ENCODE data around the gene QSOX2. TPM values are rescaled to one million over a fixed set of nuclear protein-coding genes. Genes with fewer than 3 reads are reported as not detected.

QSOX2 gene
- polyA plus RNA-seq, 3 donors = 16.6 to 19.0 (median 18.8) TPM

DNA sequence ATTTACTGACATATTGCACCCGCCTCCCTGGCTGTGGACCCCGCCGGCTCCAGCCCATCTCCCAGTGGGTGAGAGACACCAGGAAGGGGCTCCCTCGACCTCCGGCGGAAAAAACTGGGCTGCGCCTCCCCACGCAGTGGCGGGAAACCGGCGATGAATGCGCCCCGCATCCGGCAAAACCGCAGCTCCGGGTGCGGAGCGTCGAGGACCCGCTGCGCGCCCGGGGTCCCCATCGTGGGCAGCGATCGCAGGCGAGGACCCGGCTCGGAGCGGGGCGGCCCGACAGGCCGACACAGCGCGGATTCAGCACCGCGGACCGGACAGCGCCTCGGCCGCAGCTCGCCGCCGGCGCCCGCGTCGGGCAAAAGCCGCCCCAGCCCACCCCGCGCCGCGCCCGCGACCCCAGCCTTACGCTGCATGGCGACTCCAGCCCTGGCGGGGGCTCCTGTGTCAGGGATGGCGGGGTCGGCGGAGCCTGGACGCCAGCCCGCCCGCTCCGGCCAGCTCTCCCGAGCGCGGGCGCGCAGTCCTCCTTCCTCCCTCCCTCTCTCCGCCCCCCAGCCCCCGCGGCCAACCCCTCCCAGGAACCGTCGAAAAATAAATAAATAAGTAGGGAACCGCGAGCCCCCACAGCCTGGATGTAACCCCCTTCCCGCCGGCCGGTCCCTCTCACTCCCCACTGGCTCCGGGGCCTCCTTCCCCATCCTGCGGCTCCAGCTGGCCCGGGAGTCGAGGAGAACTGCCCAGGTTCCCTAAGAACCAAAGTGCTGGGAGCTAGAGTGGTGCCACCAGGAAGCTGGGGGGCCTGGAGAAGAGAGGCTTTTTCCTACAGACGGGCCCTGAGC, 43.8 kb downstream of the QSOX2 start:
- peak in 8 of 11 donors; percentile 24 to 55 (median 43) for DNase-seq (ENCODE audit: extremely low read depth in 1 of 11, low read depth in 9 of 11, low spot score in 4 of 11)

DNA sequence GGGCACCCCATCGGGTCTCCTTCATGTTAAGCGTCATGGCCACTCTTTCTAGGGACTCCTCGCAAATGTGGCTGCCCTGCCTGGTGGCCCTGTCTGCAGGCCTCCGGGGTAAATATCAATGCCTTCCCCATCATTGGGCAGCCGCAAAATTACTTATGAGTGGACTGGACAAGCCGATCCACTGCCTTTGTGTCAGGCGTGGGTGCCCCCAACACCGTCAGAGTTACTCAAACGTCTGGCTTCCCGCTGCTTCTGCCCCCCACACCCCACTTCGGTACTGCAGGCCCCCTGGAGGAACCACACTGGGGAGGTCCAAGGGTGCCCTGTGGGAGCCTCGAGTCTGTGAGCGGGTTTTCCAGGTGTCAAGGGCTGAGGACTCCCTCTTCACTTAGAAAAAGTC, 44.4 kb downstream of the QSOX2 start:
- no peak for DNase-seq (ENCODE audit: extremely low read depth in 1 of 11, low read depth in 9 of 11, low spot score in 4 of 11)

DNA sequence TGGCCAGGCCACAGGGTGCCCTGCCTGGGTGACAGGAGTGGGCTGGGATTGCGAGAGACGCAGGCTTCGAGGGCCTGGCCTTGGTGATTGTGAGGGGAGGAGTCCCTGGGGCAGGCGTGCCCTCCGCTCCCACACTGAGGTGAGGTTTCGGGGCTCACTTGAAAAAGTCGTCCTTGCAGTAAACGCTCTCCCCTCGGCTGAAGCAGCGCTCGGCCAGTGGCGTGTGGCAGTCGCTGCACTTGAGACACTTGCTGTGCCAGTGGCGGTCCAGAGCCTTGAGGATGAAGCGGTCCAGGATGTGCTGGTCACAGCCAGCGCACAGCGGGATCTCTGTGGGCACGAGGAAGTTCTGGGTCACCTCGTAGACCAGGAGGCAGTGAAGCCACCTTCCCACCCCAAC, 45.2 kb downstream of the QSOX2 start:
- DNase-seq (ENCODE audit: extremely low read depth in 1 of 11, low read depth in 9 of 11, low spot score in 4 of 11) = no peak

DNA sequence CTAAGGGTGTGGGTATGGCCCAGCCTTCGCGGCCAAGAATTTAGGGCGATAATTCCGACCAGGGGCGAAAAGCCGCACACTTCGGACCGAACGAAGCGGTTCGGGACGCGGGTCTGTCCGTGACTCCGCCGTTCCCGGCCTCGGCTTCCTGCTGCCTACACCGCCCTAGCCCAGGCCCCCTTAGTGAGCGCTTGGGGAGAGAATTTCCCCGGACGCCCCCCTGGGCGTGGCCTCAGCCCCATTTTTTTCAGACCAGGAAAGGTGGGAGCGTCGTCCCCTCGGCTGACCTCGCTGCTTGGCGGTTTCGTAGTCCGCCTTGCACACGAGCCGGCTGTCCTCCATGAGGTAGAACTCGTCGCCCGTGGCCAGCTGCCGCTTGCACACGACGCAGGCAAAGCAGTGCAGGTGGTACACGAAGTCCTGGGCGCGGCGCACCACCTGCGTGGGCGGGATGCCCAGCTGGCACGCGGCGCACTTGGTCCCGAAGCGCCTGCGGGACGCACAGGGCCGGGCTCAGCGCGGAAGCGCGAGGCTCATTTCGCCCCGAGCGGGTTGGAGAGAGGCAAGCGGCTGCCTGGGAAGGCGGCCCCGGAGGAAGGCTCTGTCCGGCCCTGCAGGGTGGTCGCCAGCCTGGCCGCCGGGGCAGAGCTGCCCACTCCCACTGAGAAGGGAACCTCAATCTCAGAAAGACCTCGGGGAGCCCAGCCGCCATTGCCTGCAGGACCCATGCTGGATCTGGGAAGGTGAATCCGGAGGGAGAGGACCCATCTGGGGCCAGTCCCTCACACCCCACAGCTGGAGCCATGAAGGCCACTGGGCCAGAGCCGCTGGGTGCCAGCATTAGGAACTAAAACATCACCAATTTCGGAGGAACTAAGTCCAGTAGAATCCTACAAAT, 46.0 kb downstream of the QSOX2 start:
- DNase-seq (ENCODE audit: extremely low read depth in 1 of 11, low read depth in 9 of 11, low spot score in 4 of 11) = no peak

DNA sequence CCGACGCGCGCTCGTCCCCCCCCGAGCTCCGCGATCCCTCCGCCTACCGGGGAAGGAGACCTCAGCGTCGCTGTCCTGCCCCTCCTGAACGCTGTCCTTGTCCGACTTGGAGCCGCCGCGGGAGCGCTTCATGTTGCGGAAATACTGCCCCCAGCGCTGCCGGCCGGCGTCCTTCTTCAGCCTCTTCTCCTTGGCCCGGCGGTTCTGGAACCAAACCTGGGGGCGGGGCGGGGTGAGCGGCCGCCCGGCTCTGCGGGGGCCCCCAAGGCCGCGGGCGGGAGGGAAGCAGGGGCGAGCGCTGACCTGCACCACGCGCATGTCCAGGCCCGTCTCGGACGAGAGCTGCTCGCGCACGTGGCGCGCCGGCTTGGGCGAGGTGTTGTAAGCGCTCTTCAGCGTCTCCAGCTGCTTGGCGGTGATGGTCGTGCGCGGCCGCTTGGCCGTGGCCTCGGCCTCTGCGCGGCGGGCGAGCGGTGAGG, 47.0 kb downstream of the QSOX2 start:
- DNase-seq (ENCODE audit: extremely low read depth in 1 of 11, low read depth in 9 of 11, low spot score in 4 of 11) = no peak

DNA sequence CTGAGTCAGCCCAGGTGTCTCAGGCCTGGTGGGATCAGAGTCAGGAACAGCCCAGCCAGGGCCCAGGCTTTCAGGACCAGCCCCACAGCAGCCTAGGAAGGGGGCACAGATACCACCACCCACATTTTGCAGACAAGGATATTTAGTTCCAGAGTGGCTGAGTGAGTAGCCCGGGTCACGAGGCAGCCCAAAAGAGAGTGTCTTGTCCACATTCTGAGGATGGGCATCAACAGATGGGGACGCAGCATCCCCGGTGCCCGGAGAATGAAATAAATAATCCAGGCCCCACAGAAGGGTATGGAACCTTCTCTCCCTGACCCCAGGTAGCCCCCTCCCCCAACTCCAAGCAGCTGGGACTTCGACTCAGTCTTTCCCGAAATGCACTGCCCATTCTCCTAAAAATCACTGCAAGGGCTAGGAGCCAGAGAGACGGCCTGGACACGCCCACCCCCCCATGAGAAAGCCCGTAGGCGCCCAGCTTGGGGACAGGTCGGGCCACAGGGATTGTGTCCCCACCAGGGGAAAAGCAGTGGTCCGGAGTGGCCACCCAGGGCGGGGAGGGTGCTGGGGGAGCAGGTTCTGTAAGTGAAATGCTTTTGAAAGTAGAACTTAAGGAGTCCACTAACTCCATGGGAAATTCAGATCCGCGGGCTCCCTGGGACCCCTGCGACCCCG, 47.5 kb downstream of the QSOX2 start:
- no peak for DNase-seq (ENCODE audit: extremely low read depth in 1 of 11, low read depth in 9 of 11, low spot score in 4 of 11)

DNA sequence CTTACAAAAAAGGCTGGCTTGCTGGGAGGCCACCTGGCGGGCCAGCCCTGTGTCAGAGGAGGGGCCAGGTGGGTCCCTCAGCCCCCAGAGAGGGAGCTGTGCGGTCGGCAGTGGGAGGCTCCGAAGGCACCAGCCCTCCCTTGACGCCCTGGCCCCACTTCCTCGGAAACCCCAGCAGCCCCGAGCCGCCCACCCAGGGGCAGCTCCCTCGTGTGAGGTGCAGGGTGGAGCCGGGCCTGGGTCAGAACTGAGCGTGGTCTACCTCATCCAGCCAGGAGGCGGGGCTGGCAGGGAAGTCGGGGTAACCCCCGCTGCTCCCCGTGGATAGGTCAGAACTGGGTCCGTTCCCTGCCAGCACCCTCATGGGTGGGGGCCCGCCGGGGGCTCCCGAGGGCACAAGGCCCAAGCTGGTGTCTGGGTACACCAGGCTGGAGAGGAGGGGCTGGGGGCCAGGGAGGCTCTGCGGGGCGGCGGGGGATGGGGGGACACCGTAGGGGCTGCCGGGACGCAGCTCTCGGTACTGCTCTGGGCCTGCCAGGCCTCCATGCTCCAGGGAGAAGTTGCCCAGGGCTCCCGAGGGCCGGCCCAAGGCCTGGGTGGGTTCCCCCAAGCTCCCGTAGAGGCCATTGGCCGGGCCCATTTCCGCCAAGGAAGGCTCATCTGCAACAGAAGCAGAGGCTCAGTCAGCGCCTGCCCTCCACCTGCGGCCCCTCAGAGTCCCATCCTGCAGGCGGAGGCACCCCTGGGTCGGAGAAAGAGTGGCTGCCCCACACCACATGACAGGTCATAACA, 48.3 kb downstream of the QSOX2 start:
- DNase-seq (ENCODE audit: extremely low read depth in 1 of 11, low read depth in 9 of 11, low spot score in 4 of 11) = no peak

DNA sequence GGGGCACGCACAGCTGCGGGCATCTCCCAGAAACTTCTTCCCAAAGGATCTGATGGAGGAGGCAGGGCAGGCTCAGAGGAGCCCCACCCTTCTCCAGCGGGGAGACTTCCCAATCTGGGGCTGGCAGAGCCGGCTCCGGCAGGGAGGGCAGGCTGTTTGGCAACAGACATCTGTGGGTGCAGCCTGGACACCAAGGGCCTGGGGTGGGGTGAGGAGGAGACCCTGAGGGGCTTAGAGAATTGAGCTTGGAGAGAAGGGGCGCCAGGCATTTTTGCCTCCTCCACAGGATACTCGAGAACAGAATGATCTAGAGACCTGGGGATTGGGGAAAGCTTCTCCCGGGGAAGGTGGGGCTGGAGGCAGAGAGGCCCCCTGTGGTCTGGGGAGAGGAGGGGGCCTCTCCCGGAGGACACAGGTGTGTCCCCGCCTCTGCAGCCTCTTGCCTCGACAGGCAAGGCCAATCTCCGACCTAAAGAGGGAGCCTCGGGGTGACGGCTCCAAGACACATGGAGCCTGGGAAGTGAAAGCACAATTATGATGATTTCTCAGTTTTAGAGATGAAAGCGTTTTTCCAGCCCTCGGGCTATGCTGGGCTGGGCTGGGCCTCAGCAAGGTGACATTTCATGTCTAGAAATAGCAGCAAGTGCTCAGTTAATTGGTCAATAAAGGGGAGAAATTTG, 49.1 kb downstream of the QSOX2 start:
- DNase-seq (ENCODE audit: extremely low read depth in 1 of 11, low read depth in 9 of 11, low spot score in 4 of 11) = no peak

DNA sequence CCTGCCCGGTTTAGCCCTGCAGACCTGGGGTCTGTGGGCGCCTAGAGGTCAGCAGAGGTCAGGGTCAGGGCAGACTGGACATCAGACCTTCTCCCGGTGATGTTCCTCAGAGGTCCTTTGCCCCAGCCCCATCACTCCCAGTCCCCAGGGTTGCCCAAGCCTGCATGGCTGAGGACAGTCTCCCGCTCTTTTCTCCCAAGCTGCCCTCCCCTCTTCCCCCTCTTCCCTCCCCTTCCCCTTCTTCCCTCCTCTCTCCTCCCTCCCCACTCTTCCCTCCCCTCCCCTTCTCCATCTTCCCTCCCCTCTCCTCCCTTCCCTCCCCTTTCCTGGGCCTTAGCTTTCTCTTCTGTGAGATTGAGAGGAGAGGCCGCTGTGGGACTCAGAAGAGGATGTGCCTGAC, 51.1 kb downstream of the QSOX2 start:
- no peak for DNase-seq (ENCODE audit: extremely low read depth in 1 of 11, low read depth in 9 of 11, low spot score in 4 of 11)

DNA sequence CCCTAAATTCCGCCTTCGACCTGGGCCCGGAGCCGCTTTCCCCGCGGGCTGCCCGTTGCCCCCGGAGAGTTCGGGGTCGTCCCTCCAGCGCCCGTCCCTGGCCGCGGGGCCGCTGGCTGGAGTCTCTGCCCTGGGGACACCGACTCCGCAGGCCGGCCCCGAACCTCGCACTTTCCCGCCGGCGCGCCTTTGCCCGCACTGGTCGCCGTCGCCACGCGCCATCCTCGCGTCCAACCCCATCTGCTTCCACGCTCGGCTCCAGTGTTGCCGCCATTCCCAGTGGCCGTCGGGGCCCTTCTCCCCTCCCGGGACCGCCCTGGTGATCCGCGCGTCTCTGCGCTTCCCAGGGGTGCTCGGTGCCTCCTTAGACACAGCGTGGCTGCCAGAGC, 51.7 kb downstream of the QSOX2 start:
- no peak for DNase-seq (ENCODE audit: extremely low read depth in 1 of 11, low read depth in 9 of 11, low spot score in 4 of 11)

DNA sequence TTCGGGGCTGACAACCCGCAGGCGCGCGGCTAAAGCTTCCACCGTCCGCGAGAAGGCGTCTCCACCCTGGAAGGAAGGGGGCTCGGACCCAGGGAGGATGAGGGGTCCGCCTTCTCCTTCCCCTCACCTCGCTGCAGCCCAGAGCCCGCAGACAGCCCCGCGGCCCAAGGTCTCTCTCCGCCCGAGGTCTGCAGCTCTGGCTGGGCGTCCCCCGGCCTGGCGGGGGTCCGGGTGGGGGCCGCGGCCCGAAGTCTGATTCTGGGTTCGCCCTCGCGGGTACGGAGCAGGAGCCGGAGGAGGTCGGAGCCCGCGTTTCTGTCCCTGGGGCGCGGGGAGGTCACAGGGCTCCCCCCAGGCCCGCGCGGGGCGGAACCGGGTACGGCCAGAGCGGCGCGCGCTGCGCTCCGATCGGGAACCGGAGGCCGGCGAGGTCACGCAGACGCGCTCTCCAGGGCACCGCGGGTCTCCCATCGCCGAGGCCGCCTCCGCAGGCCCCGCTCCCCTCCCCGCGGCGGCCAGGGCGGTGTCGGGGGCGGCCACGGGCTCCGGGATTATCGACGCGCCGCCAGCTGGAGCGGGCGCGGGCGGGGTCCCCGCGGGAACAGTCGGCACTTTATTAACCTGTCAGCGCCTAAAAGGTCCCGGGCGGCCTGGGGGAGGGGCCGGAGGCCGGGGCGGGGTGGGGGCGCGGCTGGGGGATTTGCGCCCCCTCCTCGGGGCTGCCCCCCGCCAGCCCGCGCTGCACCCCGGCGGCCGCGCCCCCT, 52.3 kb downstream of the QSOX2 start:
- DNase-seq (ENCODE audit: extremely low read depth in 1 of 11, low read depth in 9 of 11, low spot score in 4 of 11) = no peak

DNA sequence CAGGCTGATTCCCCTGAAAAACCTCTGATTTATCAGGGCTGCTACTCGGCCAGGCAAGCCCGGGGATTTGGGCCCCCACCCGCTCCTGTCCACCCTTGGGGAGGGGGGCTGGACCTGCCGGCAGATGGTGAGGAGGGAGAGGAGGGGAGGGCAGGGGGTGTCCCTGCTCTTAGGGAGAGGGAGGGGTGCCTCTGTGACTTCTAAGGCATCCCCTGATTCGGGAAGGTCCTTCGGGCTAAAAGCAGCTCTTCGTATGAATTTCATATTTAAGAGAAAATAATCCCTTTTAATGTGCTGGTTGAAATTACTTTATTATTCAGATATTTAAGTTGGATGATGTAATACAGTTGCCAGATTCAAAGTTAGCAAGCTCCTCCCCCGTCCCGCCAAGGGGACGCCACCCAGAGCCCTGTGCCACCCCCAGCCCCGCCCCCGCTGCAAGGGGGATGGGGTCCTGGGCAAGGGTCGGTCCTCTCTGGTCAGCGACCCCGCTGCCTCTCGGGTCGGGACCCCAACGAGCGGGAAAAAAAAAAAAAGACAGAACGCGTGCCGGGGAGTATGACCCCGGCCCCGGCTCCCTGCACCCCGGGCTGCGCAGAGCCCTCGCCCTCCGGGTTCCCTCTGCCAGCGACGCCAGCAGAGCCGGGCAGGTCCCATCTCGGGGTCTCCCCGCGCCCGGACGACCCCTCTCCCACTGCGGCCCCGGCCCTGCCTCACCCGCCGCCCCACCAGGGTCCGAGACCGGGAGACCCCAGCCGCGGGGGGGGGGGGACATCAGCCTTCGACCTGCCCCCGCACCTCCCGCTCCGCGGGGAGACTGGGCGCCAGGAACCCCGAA, 53.1 kb downstream of the QSOX2 start:
- no peak for DNase-seq (ENCODE audit: extremely low read depth in 1 of 11, low read depth in 9 of 11, low spot score in 4 of 11)

DNA sequence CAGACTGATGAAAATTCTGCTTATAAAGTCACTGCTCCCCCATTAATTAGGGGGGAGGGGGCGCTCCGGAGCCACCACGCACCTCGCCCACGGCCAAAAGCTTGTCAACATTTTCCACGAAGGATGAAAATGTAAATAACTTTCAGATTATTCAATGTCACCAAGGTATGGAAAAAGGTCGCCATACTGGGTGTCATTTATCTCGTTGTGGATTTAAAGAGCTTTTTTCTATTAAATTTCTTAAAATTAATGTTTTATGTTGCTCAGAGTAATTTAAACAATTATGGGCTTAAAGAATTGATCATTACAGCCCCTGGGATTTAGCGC, 53.7 kb downstream of the QSOX2 start:
- no peak for DNase-seq (ENCODE audit: extremely low read depth in 1 of 11, low read depth in 9 of 11, low spot score in 4 of 11)

DNA sequence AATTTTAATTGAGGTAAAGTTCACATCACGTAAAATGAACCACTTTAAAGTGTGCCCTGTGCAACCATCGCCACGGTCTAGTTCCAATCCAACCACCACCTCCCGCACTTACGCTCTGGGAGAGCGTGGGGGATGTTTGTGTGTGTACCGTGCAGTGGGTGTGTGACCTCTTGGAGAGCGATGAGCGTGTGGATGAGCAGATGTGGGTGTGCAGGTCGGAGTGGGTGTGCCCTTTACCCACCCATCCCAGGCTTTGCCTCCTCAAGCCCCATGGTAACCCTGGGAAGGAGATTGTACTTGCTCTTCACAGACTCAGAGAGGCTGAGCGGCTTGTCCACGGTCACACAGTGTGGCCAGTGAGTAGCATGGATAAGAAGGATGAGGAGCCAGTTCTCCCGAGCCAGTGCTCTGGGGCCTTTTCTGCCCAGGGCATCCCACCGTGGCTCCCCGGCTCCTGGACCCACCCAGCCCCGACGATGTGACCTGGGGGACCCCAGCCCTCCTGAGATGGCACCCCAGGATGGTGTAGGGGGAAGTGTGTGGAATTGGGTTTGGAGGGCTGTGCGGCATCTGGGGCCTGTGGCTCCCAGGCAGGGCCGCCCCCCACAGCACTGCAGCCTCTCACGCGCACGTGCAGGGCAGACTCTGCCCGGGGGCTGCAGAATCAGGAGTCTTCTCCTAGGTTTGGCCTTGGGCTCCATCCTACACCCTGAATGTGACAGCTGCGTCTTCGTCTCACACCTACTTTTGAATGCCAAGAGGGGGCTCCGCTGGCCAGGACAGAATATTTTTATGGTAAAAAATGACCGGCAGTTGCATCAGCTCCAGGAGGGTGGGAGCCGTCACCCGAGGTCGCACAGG, 54.3 kb downstream of the QSOX2 start:
- no peak for DNase-seq (ENCODE audit: extremely low read depth in 1 of 11, low read depth in 9 of 11, low spot score in 4 of 11)

DNA sequence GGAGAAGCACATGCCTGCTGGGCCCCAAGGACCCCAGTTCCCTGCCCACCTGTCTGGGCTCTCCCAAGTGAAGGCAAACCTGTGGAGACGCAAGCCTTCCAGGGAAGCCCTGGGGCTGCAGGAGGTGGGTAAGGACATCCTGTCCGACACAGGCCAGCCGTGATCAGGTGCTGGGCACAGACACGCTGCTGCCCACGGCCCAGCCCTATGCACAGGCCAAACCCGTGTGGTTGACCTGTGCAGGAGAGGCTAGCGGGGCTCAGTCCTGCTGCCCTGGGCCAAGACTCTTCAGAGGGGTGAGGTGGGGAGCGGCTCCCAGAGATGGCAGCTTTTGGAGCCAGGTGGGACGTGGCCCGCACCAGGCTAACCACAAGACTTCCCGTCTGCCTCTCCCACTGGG, 55.0 kb downstream of the QSOX2 start:
- no peak for DNase-seq (ENCODE audit: extremely low read depth in 1 of 11, low read depth in 9 of 11, low spot score in 4 of 11)

DNA sequence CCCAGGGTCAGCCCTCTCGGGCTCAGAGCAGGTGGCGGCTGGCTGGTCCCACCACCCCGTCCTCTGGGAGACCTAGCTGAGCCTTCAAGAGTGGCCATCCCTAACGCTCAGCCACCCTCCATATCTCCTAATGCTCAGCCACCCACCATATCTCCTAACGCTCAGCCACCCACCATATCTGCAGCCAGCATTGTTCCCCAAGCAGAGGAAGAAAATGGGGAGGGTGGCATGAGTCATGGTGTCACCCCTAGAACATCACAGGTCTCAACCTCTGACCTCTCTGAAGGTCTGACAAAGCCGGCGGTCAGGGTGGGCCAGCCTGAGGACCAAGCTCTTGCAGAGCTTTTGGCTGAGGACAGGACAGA, 55.4 kb downstream of the QSOX2 start:
- no peak for DNase-seq (ENCODE audit: extremely low read depth in 1 of 11, low read depth in 9 of 11, low spot score in 4 of 11)

All from renal cortex interstitium (tissue), 11 donors.